ENCODE data around the gene KCNJ12.
"Not testable (repeated sequence)": the region's sequence is repeated elsewhere in the genome, so short reads cannot be mapped to it uniquely, and the experiment has no call there.

KCNJ12 gene

DNA sequence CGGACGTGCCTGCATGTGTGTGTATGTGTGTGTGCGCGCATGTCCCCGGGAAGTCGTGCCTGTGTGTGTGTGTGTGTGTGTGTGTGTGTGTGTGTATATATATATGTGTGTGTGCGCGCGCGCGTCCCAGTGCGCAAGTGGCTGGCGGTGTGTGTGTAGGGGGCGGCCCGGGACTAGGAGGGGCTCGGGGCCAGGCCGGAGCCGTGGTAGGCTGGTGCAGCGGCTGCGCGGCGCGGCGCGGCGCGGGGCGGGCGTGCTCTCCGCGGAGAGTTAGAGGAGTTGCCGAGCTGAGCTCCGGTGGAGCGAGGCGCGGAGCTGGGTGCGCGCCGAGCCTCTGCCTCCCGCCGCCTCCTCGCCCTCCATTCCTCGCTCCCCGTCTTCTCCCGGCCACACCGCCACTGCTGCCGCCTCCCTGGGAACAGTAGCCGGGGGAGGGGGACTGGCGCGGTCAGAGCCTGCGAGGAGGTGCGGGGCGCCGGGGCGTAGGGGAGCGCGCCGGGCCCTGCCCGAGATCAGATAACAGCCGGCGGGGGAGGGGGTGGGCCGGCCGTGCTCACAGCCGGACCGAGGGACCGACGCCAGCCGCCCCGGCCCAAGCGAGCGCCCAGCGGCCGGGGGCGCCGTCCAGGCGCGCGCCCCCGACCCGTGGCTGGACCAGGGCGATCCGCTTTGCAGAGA lies at the start of gene KCNJ12:
Gene KCNJ12, plus strand, starts transcription at position 277 of the 678 bp plus-strand sequence. CDS start 38,986 bp downstream, outside the sequence.
- no peak for DNase-seq (ENCODE audit: extremely low read depth in 1 of 2, low read depth in 1 of 2)

DNA sequence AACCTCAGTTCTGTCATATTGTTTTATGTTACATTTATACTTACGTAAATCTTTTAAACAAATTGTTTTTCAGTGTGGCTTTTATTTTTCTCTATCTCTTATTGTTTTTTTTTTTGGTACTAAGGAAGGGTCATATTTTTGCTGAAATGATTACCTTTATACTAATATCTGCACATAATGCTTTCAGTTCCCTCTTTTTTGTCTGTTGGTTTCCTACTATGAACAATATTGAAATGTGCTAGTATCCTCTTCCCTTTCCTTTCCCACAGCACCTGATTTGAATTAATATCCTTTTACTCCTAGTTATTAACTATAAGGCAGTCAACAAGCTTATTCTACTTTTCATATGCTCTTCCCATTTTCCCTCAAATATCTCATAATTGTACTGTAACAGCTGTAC lies 48.2 kb upstream of the KCNJ12 start:
- DNase-seq (ENCODE audit: extremely low read depth in 1 of 2, low read depth in 1 of 2), result not testable (repeated sequence)

DNA sequence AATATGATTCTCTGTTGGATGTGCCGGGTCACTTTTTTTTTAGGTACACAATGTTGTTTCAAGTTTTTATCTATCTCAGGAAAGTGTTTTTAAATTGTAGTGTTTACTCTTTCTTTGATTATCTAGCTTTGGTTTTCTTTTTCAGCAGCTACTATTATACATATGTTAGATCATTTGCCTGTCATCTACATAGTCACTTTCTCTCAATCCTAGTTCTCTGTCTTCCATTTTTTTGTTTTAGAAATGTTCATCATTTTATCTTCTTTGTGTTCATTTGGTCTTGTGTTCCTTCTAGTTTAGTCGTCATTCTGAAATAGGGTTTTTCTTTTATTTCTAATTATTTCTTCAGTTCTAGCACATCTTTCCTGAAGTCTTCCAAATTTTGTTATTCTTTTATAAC lies 47.4 kb upstream of the KCNJ12 start:
- not testable (repeated sequence) for DNase-seq (ENCODE audit: extremely low read depth in 1 of 2, low read depth in 1 of 2)

DNA sequence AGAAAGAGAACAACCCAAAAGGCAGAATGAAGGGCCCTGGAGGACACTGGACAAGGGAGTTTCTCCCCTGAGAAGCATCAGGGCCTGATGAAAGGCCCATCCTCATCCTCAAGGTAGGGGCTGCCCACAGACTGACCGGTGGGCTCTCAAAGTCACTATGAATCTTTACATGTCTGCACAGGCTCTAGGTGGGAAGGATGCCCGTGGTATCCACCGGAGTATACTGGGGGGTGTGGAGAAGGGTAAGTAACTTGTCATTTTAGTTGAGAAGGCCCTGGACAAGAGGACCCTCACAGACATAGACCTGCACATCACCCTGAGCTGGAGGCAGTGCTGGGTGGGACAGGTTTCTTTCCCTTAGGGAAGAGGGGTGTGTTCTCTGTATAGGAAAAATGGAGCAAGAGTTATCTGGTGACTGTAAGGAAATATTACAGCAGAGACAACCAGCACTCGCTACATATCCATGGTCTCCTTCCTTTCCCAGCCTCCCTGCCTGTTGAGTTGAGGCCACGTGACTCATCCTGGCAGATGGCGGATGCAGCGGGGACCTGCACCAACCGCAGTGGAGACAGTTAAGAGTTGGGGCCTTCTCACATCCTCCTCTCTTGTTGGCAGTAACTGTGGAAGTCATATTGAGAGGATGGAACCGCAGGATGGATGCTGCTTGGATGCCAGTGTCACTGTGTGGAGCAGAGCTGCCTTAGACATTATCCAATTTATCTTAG lies 45.6 kb upstream of the KCNJ12 start:
- DNase-seq (ENCODE audit: extremely low read depth in 1 of 2, low read depth in 1 of 2), result no peak

DNA sequence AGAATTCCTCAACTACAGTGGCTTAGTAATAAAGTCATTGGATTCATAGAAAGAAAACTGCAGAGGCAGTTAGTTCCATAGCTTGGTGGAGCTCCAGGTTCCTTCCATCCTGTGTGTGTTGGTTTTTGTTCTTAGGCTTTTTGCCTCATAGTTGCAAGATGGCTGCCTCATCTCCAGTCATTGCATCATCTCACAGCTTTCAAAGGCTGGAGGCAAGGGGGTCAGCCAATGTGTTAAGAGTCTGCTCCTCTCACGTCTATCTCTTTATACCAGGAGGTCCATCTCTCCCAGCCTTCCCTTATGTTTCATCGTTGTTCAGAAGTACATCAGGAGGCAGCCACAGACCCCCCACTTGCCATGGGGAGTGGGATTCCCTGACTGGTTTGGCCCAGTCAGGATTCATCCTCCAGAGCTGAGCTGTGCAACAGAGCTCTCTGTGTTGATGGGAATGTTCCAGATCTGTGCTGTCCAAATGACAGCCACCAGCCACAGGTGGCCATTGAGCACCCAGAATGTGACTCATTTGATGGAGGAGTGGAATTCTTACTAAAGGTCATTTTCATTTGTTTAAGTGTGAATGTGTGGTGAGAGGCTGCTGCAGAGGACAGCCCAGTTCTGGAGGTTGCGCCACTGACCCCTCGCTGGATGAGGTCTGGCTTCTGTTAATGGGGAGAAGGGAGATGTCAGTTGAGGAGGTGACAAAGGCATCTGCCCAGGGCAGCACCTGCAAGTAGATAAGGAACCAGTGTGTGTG lies 39.4 kb upstream of the KCNJ12 start:
- DNase-seq (ENCODE audit: extremely low read depth in 1 of 2, low read depth in 1 of 2), result not testable (repeated sequence)

DNA sequence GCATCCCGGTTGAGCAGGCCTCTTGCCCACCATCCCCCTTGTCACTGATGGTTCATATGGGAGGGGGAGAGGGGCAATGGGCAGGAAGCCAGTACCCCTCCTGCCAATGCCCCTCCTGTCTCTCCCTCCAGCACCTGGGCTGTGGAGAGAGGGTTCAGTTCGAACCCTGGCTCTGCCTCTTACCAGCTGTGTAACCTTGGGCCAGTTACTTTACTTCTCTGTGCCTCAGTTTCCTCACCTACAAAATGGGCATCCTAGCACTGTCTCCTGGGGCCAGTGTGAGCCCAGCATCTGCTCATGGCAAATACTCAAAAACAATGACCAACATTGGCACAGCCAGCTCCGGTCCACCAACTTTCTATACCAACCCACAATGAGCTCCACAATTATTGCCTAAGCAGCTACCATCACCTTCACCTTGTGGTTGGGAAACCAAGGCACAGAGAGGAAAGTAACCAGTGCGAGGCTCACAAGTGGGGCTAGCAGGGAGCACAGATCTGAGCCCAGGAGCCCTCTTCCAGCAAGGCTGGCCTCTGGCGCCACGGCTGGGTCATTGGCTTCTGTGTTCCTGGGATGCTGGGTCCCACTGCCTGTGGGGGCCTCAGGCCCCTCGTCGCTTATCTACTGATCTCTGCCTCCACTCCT lies 38.1 kb upstream of the KCNJ12 start:
- not testable (repeated sequence) for DNase-seq (ENCODE audit: extremely low read depth in 1 of 2, low read depth in 1 of 2)

DNA sequence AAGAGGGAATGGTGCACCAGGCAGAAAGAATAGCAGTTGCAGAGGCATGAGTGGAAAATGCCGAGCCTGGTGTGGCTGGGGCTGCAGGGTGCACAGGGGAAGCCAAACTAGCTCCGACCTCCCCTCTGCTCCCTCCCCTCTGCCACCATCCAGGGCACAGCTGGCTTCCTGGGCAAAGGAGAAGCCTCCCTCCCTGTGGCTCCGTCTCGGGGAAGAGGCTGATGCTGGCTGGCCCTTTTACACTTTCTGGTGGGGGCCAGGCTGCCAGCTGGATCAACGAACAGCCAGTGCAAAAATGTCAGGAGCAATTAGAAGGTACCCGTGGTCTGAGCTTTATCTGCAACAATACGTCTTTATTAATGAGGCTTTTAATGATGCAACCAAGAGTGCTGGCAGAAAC lies 37.1 kb upstream of the KCNJ12 start:
- DNase-seq (ENCODE audit: extremely low read depth in 1 of 2, low read depth in 1 of 2), result no peak

DNA sequence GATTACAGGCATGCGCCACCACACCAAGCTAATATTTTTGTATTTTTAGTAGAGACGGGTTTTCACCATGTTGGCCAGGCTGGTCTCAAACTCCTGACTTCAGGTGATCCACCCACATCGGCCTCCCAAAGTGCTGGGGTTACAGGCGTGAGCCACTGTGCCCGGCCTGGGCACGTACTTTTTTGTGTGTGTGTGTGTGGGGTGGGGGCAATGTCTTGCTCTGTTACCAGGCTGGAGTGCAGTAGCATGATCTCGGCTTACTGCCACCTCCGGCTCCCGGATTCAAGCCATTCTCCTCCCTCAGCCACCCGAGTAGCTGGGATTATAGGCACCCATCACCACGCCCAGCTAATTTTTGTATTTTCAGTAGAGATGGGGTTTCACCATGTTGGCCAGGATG lies 36.6 kb upstream of the KCNJ12 start:
- DNase-seq (ENCODE audit: extremely low read depth in 1 of 2, low read depth in 1 of 2), result not testable (repeated sequence)

DNA sequence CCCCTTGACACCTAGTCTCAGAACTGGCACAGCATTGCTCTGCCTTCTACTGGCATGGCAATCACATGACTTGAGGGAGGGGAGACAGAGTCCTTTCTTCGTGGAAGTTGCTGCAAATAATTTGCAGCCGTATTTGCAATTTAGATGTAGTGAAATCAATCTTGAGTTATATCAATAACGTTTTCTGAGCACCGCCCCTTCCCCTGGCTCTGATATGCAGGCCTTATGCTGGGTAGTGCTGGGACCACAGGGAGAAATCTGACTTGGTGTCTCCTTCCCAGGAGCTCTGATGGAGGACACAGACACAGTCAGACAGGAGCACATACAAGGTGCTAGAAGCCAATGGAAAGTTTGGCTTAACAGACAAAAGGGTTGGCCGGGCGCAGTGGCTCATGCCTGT lies 35.8 kb upstream of the KCNJ12 start:
- DNase-seq (ENCODE audit: extremely low read depth in 1 of 2, low read depth in 1 of 2), result not testable (repeated sequence)

DNA sequence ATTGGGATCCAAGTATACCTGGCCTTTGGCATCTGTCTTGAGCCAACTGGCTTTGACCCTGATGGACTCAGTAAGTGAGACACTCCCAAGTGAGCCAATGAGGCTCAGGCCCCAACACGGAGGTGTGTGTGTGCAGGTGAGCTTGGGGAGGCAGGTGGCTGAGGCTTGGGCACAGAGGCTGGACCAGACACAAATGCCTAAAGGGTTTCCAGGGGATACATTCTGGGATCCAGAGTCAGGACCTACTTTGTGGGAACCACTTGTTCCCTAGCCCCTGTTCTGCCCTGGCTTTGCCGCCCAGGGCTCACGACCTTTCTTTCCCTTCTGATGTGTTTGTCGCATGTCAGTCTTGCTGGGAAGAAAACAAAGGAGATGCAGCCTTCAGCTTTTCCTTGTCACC lies 34.9 kb upstream of the KCNJ12 start:
- DNase-seq (ENCODE audit: extremely low read depth in 1 of 2, low read depth in 1 of 2), result not testable (repeated sequence)

DNA sequence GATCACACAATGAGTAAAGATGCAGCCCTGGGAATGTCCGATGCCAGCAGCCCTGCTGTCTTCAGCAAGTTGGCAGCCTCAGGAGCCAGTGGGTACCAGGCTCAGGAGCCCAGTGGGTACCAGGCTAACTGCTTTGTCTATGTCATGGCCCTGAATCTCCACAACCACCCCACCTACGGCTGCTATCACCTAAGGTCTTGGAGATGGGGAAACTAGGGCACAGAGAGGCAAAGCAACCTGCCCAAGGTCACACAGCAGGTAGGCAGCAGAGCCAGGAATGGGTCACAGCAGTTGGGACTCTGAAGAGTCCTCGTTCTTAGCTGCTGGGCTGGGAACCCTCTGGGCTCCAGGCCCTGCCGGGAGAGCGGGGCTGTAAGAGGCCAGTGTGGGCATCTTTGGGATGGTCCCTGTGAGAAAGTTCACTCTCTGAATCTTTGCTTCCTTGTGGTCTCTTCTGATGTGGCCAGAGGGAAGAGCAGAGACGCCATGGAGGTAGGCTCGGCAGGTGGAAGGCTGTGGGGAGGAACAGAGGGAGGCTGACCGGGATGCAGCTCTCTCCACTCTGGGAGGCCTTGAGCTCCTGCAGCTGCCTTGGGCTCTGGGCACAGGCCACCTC lies 34.1 kb upstream of the KCNJ12 start:
- DNase-seq (ENCODE audit: extremely low read depth in 1 of 2, low read depth in 1 of 2), result not testable (repeated sequence)

DNA sequence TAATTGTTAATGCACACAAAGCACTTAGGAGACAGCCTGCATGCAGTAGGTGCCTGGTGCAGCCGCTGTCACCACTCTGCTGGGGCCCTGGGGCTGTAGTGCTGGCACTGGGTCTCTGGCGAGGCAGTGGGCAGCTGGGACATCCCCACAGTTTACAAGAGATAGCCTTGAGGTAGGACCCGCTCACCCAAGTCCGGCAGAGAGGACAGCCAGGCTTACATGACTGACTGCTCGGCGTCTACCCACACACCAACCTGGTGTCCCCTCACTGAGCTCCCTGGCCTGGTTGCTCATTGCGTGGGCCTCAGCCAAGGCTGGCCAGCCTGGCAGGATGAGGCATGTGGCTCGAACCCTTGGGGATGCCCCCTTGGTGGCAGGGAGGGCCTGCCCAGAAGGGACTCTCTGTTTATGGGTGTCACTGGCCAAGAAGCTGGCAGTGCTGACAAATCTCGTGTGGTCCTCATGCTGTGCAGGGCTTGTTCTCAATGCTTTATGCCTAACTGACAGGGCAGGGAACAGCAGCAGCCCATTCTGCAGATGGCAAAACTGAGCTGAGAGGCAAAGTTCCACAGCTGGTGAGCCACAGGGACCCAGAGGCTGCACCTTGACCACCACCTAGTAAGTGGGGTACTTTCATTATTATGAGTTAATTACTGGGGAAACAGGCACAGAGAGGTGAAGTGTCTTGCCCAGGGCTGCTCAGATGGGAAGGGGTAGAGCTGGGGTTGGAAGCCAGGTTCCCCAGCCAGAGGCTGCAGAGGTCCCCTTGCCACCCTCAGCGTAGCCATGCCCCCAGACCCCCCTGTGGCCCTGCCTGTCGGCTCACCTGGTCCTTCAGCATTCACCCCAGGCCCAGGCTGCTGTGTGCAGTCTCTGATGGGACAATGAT lies 32.9 kb upstream of the KCNJ12 start:
- DNase-seq (ENCODE audit: extremely low read depth in 1 of 2, low read depth in 1 of 2), result not testable (repeated sequence)

DNA sequence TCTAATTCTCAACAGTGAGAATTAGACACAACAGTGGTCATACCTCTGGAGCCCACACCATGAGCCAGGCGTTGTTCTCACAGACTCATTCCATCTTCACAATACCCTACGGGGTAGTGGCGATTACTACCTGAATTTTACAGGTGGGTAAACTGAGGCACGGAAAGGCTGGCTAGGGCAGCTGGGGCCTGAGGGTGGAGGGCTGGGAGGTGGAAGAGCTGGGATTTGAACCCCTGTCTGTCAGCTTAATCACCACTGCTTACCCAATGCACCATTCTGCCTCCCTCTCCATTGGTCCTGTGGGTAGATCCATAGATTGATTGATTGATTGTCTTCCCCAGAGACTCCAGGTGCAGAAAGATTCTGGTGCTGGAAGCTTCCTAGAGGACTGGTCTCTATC lies 31.4 kb upstream of the KCNJ12 start:
- not testable (repeated sequence) for DNase-seq (ENCODE audit: extremely low read depth in 1 of 2, low read depth in 1 of 2)

DNA sequence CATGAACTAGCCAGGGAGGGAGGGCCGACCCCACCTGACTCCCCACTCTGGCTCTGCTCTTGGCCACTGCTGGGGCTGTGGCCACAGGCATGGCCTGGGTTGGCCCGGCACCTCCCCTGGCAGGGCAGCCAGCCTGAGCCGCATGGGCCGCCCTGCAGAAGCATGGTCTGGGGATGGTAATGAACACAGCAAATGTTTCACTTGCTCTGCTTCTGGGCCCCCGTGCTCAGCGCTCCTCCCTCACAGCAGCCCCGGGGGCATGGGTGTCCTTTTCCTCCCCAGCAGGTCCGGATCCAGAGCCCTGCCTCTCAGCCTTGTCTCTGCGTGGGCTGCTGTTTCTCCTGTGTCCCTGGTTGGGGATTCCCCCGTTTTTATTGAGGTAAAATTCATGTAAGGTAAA lies 30.9 kb upstream of the KCNJ12 start:
- no peak for DNase-seq (ENCODE audit: extremely low read depth in 1 of 2, low read depth in 1 of 2)

DNA sequence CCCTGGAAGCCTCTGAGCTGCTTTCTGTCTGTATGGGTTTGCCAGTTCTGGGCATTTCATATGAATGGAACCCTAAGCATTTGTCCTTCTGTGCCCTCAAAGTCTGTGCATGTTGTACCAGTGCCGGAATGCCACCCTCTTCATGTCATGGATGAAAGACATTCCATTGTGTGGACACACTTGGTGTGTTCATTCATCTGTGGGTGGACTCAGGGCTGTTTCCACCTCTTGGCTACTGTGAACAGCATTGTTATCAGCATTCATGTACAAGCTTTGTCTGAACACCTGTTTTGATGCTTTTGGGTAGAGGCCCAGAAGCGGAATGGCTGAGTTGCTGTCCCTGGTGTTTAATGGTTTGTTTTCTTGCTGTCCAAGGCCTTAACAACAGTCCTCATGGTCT lies 30.1 kb upstream of the KCNJ12 start:
- not testable (repeated sequence) for DNase-seq (ENCODE audit: extremely low read depth in 1 of 2, low read depth in 1 of 2)

DNA sequence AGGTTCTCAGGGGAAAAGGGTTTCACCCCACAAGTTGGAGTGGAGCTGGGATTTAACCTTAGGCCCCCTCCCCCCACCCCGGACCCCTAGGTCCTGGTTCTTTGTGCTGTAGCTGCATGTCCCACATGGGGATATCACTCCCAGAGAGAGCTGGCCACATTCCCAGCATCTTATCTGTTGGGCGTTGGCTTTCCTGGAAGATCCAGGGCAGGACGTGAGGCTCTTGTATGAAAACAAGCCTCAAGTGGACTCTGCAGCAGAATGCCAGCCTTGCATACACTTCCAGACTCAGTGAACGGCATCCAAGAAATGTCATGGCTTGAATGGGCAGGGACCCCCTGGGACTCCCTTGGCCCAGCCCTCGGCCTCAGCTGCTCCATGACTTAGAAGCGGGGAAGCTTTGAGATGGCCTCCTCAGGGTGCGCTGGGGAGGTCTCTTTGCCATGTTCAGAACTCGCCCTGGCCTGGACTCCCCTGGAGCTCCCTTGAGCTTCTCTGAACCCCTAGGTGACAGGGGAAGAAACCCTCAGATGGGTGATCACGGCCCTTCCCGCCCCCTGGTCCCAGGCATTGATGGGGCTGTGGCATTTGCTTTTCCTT lies 29.4 kb upstream of the KCNJ12 start:
- DNase-seq (ENCODE audit: extremely low read depth in 1 of 2, low read depth in 1 of 2), result not testable (repeated sequence)

DNA sequence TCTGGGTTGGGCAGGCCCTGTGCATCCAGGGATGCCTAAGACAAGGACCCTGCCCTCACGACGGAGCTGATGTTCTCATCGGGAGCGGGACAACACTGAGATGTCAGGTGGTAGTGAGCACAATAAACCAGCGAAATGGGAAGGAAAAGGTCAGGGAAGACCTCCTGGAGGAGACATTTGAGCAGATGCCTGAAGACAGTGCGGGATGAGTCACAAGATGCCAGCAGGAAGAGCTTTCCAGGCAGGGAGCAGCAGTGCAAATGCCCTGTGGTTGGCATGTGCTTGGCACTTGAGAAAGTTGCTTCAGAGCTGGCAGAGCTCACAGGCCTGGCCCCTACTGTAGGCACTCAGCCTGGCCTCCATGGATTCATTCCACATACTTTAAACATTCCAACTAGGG lies 28.5 kb upstream of the KCNJ12 start:
- not testable (repeated sequence) for DNase-seq (ENCODE audit: extremely low read depth in 1 of 2, low read depth in 1 of 2)

DNA sequence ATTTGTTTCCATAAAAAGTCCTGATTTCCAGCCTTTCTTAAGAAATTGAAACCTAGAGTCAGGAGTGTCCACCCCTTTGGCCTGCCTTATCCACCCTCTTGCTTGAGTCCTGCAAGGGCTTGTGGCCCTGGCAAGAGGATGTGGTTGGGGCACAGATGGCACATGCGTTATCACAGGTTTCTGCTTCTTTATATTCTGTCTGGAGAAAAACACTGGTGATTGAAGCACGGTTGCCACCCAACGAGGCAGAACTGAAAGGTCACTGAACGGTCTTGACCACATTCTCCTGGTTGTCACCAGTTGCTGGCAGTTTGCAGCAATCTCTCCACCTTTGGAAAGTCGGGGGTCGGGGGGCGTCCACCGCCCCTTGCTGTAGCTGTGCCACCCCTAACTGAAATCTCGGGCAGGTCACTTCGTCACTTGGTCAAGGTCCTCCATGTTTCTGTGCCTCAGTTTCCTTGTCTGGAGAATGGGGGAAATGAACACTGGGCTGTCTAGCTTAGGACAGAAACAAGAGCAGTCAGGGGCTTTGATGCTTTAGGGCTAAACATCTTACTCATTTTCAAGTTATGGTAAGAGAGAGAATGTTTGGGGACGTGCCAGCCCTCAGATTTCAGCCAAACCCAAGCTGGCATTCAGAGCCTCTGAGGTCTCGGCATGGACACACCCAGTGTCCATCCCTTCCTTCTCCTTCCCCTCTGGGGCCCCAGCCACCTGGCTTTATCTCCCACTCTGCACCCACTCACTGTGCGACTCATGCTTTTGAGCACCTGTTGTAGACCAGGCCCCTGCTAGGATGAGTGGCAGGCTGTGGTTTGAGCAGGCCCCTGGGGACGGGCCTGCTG lies 27.9 kb upstream of the KCNJ12 start:
- DNase-seq (ENCODE audit: extremely low read depth in 1 of 2, low read depth in 1 of 2), result not testable (repeated sequence)

DNA sequence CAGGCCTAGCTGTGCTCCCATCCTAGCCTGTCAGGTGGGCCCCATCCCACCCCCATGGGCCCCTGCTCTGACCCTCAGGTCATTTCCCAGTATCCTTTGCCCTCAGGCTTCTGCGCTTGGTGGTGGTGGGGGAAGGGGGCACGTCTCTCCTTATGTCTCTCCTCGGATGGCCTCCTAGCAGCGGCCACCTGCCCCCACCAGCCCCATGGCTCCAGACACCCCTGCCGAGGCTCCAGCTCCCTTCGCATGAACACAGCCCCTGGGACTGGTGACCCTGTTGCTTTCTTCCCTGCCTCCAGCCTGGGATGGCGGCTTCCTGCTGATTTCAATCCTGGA lies 27.3 kb upstream of the KCNJ12 start:
- not testable (repeated sequence) for DNase-seq (ENCODE audit: extremely low read depth in 1 of 2, low read depth in 1 of 2)

Data from stimulated activated CD8-positive, alpha-beta memory T cell treated with anti-CD3 and anti-CD28 coated beads, Interleukin-7, amount 100 ng/mL, for 48 hours (primary cell).